IMR-90 (cell line): ENCODE results near the gene TCP1. TPM values are rescaled to one million over a fixed set of nuclear protein-coding genes. Genes with fewer than 3 reads are reported as not detected.

Experiments
- ATAC-seq: fragments of 200-7000 bp; cut with Tn5 transposase; 2 replicates; pipeline ENCODE4 v1.9.1; 2020; ENCODE audit warnings: low read depth, mild to moderate bottlenecking, moderate library complexity
- BruUV-seq: library from RNA; stranded (reverse); fragments of 400-500 nt; replicated peaks from 2 replicates; lab custom pipeline; 2021; lab: Mats Ljungman, UMichigan
- CTCF ChIA-PET: fragments of 300-600 bp; formaldehyde crosslinking; extraction: SDS; loops from one replicate; lab custom pipeline; 2021; ENCODE audit warnings: antibody characterized with exemption; lab: Yijun Ruan, JAX
- POLR2A ChIA-PET: fragments of 300-600 bp; sonication (Branson Sonifier 250); formaldehyde crosslinking; loops from one replicate; lab custom pipeline; 2022; ENCODE audit warnings: antibody characterized with exemption; ENCODE audit not compliant: unreplicated experiment; lab: Charles Lee
- DNase-seq: peaks from one replicate; pipeline ENCODE4 v3.0.0; 2013
- H2AFZ ChIP-seq: replicated peaks from 2 replicates; pipeline ENCODE3; 2013; ENCODE audit warnings: low read length, mild to moderate bottlenecking; ENCODE audit not compliant: poor library complexity
- H2AK5ac ChIP-seq: 2 replicates; pipeline ENCODE4 v1.6.1; 2013; ENCODE audit warnings: low read depth, low read length, inconsistent platforms
- H2AK9ac ChIP-seq: replicated peaks from 2 replicates; pipeline ENCODE3; 2013; ENCODE audit warnings: mild to moderate bottlenecking, low read depth, low read length, moderate library complexity; ENCODE audit not compliant: poor library complexity
- H2BK120ac ChIP-seq: 2 replicates; pipeline ENCODE4 v1.6.1; 2013; ENCODE audit warnings: low read depth, low read length, inconsistent platforms
- H2BK15ac ChIP-seq: 3 replicates; pipeline ENCODE4 v1.6.1; 2013; ENCODE audit warnings: low read depth, low read length, inconsistent platforms
- H2BK20ac ChIP-seq: 2 replicates; pipeline ENCODE4 v1.6.1; 2013; ENCODE audit warnings: low read depth, mild to moderate bottlenecking, inconsistent platforms, low read length, moderate library complexity
- H2BK5ac ChIP-seq: 2 replicates; pipeline ENCODE4 v1.6.1; 2013; ENCODE audit warnings: mild to moderate bottlenecking, low read depth, low read length, inconsistent platforms; ENCODE audit not compliant: poor library complexity, severe bottlenecking
- H3K14ac ChIP-seq: replicated peaks from 2 replicates; pipeline ENCODE4 v1.6.1; 2013; ENCODE audit warnings: low read depth, low read length, inconsistent platforms
- H3K18ac ChIP-seq: 2 replicates; pipeline ENCODE4 v1.6.1; 2013; ENCODE audit warnings: low read depth, low read length, control low read depth
- H3K23ac ChIP-seq: 2 replicates; pipeline ENCODE4 v1.6.1; 2013; ENCODE audit warnings: low read depth, low read length, inconsistent platforms
- H3K27ac ChIP-seq: 2 replicates; pipeline ENCODE4 v1.5.1; 2013; ENCODE audit warnings: mild to moderate bottlenecking, control low read depth, low read length; ENCODE audit not compliant: insufficient read depth
- H3K27me3 ChIP-seq: 2 replicates; pipeline ENCODE4 v1.6.1; 2013; ENCODE audit warnings: low read length; ENCODE audit not compliant: control insufficient read depth, insufficient read depth
- H3K36me3 ChIP-seq: 2 replicates; pipeline ENCODE4 v1.6.1; 2013; ENCODE audit warnings: low read length, mixed read lengths; ENCODE audit not compliant: control insufficient read depth, insufficient read depth
- H3K4ac ChIP-seq: 2 replicates; pipeline ENCODE4 v1.6.1; 2013; ENCODE audit warnings: low read depth, low read length, inconsistent platforms
- H3K4me1 ChIP-seq: 2 replicates; pipeline ENCODE4 v1.6.1; 2013; ENCODE audit warnings: low read length, mixed read lengths; ENCODE audit not compliant: control insufficient read depth, insufficient read depth
- H3K4me2 ChIP-seq: 2 replicates; pipeline ENCODE4 v1.6.1; 2013; ENCODE audit warnings: low read depth, mild to moderate bottlenecking, control low read depth, low read length, moderate library complexity
- H3K4me3 ChIP-seq: 2 replicates; pipeline ENCODE4 v1.5.1; 2013; ENCODE audit warnings: low read depth, mild to moderate bottlenecking, control low read depth, low read length, moderate library complexity; ENCODE audit not compliant: insufficient read depth
- H3K56ac ChIP-seq: 2 replicates; pipeline ENCODE4 v1.6.1; 2013; ENCODE audit warnings: low read length, inconsistent platforms; ENCODE audit not compliant: insufficient read depth; ENCODE audit errors: extremely low read depth
- H3K79me1 ChIP-seq, 2 experiments: 2 replicates each; pipeline ENCODE4 v1.6.1; 2013; ENCODE audit warnings: low read length in 2 of 2, inconsistent platforms in 1 of 2, low read depth in 1 of 2
- H3K9ac ChIP-seq: 2 replicates; pipeline ENCODE4 v1.6.1; 2013; ENCODE audit warnings: low read depth, low read length, control low read depth
- H3K9me1 ChIP-seq: 2 replicates; pipeline ENCODE4 v1.6.1; 2013; ENCODE audit warnings: low read length, inconsistent platforms; ENCODE audit not compliant: insufficient read depth
- H3K9me3 ChIP-seq: 2 replicates; pipeline ENCODE4 v1.6.1; 2013; ENCODE audit warnings: low read length; ENCODE audit not compliant: control insufficient read depth, insufficient read depth
- H4K20me1 ChIP-seq: 2 replicates; pipeline ENCODE4 v1.6.1; 2013; ENCODE audit warnings: low read length, inconsistent platforms; ENCODE audit not compliant: insufficient read depth
- H4K5ac ChIP-seq: 2 replicates; pipeline ENCODE4 v1.6.1; 2013; ENCODE audit warnings: mild to moderate bottlenecking, low read depth, low read length, control low read depth
- H4K8ac ChIP-seq, 2 experiments: 2 replicates each; pipeline ENCODE4 v1.6.1; 2013; ENCODE audit warnings: low read depth in 2 of 2, low read length in 2 of 2, control low read depth in 1 of 2, inconsistent platforms in 1 of 2
- H4K91ac ChIP-seq: 2 replicates; pipeline ENCODE4 v1.6.1; 2013; ENCODE audit warnings: low read depth, low read length, inconsistent platforms; ENCODE audit not compliant: insufficient read depth
- BHLHE40 ChIP-seq: fragments of 150-350 bp; IDR thresholded peaks from 2 replicates; pipeline ENCODE4 v1.6.1; 2016; ENCODE audit warnings: mild to moderate bottlenecking, low read depth, low read length
- CEBPB ChIP-seq: IDR thresholded peaks from 2 replicates; pipeline ENCODE4 v1.6.1; 2012; ENCODE audit warnings: low read depth, low read length, improper control_type of control experiment
- CHD1 ChIP-seq: IDR thresholded peaks from 2 replicates; pipeline ENCODE4 v1.6.1; 2012; ENCODE audit warnings: low read depth, low read length, improper control_type of control experiment
- CTCF ChIP-seq: conservative IDR thresholded peaks from 2 replicates; pipeline ENCODE4 v1.5.1; 2012; ENCODE audit warnings: mild to moderate bottlenecking, low read depth, low read length, improper control_type of control experiment
- ELK1 ChIP-seq: fragments of 150-350 bp; IDR thresholded peaks from 2 replicates; pipeline ENCODE4 v1.6.1; 2016; ENCODE audit warnings: low read depth, mild to moderate bottlenecking, low read length, moderate library complexity, borderline replicate concordance
- MAFK ChIP-seq: IDR thresholded peaks from 2 replicates; pipeline ENCODE4 v1.6.1; 2012; ENCODE audit warnings: low read depth, low read length, improper control_type of control experiment
- MAZ ChIP-seq: IDR thresholded peaks from 2 replicates; pipeline ENCODE4 v1.6.1; 2012; ENCODE audit warnings: low read depth, mild to moderate bottlenecking, low read length, improper control_type of control experiment, moderate library complexity, borderline replicate concordance
- MXI1 ChIP-seq: IDR thresholded peaks from 2 replicates; pipeline ENCODE4 v1.6.1; 2012; ENCODE audit warnings: low read depth, mild to moderate bottlenecking, low read length, moderate library complexity, borderline replicate concordance
- POLR2A ChIP-seq: IDR thresholded peaks from 2 replicates; pipeline ENCODE4 v1.6.1; 2012; ENCODE audit warnings: mild to moderate bottlenecking, low read depth, low read length
- RAD21 ChIP-seq: IDR thresholded peaks from 2 replicates; pipeline ENCODE4 v1.6.1; 2012; ENCODE audit warnings: low read length, improper control_type of control experiment
- RCOR1 ChIP-seq: IDR thresholded peaks from 2 replicates; pipeline ENCODE4 v1.6.1; 2012; ENCODE audit warnings: mild to moderate bottlenecking, low read length, improper control_type of control experiment; ENCODE audit not compliant: insufficient replicate concordance
- RFX5 ChIP-seq: IDR thresholded peaks from 2 replicates; pipeline ENCODE4 v1.8.0; 2012; ENCODE audit warnings: low read depth, mild to moderate bottlenecking, low read length, moderate library complexity
- SMC3 ChIP-seq: fragments of 150-350 bp; IDR thresholded peaks from 2 replicates; pipeline ENCODE4 v1.6.1; 2016; ENCODE audit warnings: low read depth, mild to moderate bottlenecking, antibody characterized with exemption, low read length, moderate library complexity
- USF2 ChIP-seq: fragments of 150-350 bp; IDR thresholded peaks from 2 replicates; pipeline ENCODE4 v1.6.1; 2017; ENCODE audit warnings: mild to moderate bottlenecking, antibody characterized with exemption, low read length, low read depth
- WGBS, 2 experiments: methylation state at CpG; one replicate each; pipeline versions ENCODE4 v1.1.5 to v1.1.7; 2013; ENCODE audit warnings: missing lambda C conversion rate in 2 of 2; ENCODE audit not compliant: insufficient read length in 1 of 2; ENCODE audit errors: extremely low coverage in 2 of 2; 5-methylcytosine and 5-hydroxymethylcytosine counted together
- dilution Hi-C: fragments of 300-500 bp; cut with HindIII; formaldehyde crosslinking; loops from one replicate; pipeline ENCODE4 v1.14.3; 2018; ENCODE audit warnings: low sequenced_read_pairs; ENCODE audit not compliant: unreplicated experiment
- in situ Hi-C: fragments of 300-500 bp; cut with MboI; formaldehyde crosslinking; loops from 3 replicates; pipeline ENCODE4 v1.14.3; 2019; ENCODE audit warnings: low sequenced_read_pairs, inconsistent platforms, mixed read lengths
- intact Hi-C: fragments of 100-400 bp; cut with micrococcal nuclease; formaldehyde crosslinking; loops from 2 replicates; pipeline ENCODE4 v1.10.0; 2022
- polyA plus RNA-seq, 3 experiments: library from polyadenylated mRNA; depleted of rRNA; stranded (reverse); fragments of >200 nt; gene quantifications; 2 replicates each; pipeline ENCODE4 v1.2.3, GENCODE V29; 2012; ENCODE audit warnings: low replicate concordance in 1 of 3
- total RNA-seq: library from RNA; depleted of rRNA; stranded (reverse); fragments of >200 nt; gene quantifications from 2 replicates; pipeline ENCODE4 v1.2.3, GENCODE V29; 2012

The TCP1 gene
- total and polyA plus RNA-seq, 2 of the 4 experiments (the other 2 are of a cell fraction), result 119 to 576 TPM

GRCh38 chr6:159800141-159800865 lies 10.9 kb upstream of the TCP1 start, which contains the start of gene PNLDC1:
PNLDC1 (plus strand) TSS chr6:159800276; CDS start chr6:159800308, 32 bp downstream.
- ChIA-PET CTCF (no interaction called here), POLR2A (no interaction called here)
- H3K4me2 ChIP-seq, result no peak within 1 kb of the TSS
- H4K8ac ChIP-seq, result no peak within 1 kb of the TSS
- no peak within 1 kb of the TSS for H3K27ac ChIP-seq
- no peak for DNase-seq
- 95% methylated on average over 24 of the region's 50 CpGs; no CpG with 5 or more reads in 1 of the 2 experiments for WGBS, 2 experiments
- no peak within 1 kb of the TSS for H2BK20ac ChIP-seq
- no peak within 1 kb of the TSS for H2AFZ ChIP-seq
- H3K4me1 ChIP-seq, result no peaks in the 10 kb centered on the region; the same call in 1 of the 2 replicates
- ATAC-seq, result no peak; the same call in 1 of the 2 replicates
- intact Hi-C loops (no loop called here), in situ Hi-C loops (loop anchor here (25.0 kb wide), 1 partner anchor 613 kb away; no protein-coding TSS in a partner anchor), dilution Hi-C loops (no loop called here)
- H3K79me1 ChIP-seq, result peaks cover 5 to 6% of the 10 kb centered on the region in 2 experiments; a peak in 2 of 4 replicates
- no peak within 1 kb of the TSS for H2BK5ac ChIP-seq
- H4K20me1 ChIP-seq, result peaks cover 10% of the 10 kb centered on the region; the same call in 1 of the 2 replicates
- H4K91ac ChIP-seq, result no peak within 1 kb of the TSS
- no peak within 1 kb of the TSS for H3K14ac ChIP-seq
- H3K9me1 ChIP-seq, result no peaks in the 10 kb centered on the region; the same call in 1 of the 2 replicates
- H3K36me3 ChIP-seq, result peaks cover 23% of the 10 kb centered on the region
- H3K18ac ChIP-seq, result no peak within 1 kb of the TSS
- H2BK15ac ChIP-seq, result no peak within 1 kb of the TSS
- no TSS peak for BruUV-seq
- peak within 1 kb of the TSS; percentile 9 for H2AK9ac ChIP-seq
- H2BK120ac ChIP-seq, result no peak within 1 kb of the TSS
- no peak within 1 kb of the TSS for H3K23ac ChIP-seq
- no peak within 1 kb of the TSS for H3K9ac ChIP-seq
- H3K9me3 ChIP-seq, result no peaks in the 10 kb centered on the region
- no peak within 1 kb of the TSS for H3K4ac ChIP-seq
- no peak within 1 kb of the TSS for H3K56ac ChIP-seq
- no peaks in the 10 kb centered on the region for H3K27me3 ChIP-seq
- TF ChIP-seq POLR2A (no peak), SMC3 (no peak), MAZ (no peak), CEBPB (no peak), ELK1 (no peak), BHLHE40 (no peak), USF2 (no peak), RCOR1 (no peak), CHD1 (no peak), RFX5 (no peak), MXI1 (no peak), RAD21 (no peak), CTCF (no peak), MAFK (no peak)
- no peak within 1 kb of the TSS for H2AK5ac ChIP-seq
- H4K5ac ChIP-seq, result no peak within 1 kb of the TSS
- H3K4me3 ChIP-seq, result no peak within 1 kb of the TSS
